Measurements from ENCODE around the gene TEX29.

GRCh38 chr13:111318386-111318785 is 2.1 kb upstream of the TEX29 start:
- TF ChIP-seq CTCF (IDR thresholded peaks at IDR 0.05) (no peak), POLR2A (IDR thresholded peaks at IDR 0.05) (no peak), POLR2AphosphoS5 (IDR thresholded peaks at IDR 0.05) (no peak), EP300 (IDR thresholded peaks at IDR 0.05) (no peak)
